ENCODE measurements around the gene MPRIP. TPM values are rescaled to one million over a fixed set of nuclear protein-coding genes. Genes with fewer than 3 reads are reported as not detected.

The MPRIP gene
- total RNA-seq, 4 donors from 2014 or later: 130 to 244 (median 155) TPM

- Histone ChIP-seq H3K27ac (peak overlapping the region; percentile 51 to 81 (median 78)), H3K9me3 (no peaks in the 10 kb centered on the region), H3K27me3 (no peaks in the 10 kb centered on the region), H3K4me3 (replicated peaks in 1 of 3) (no peak overlapping the region), H3K4me1 (peaks cover 40 to 55% of the 10 kb centered on the region in 2 donors), H3K36me3 (peaks cover 10 to 12% of the 10 kb centered on the region in 2 donors)
- peak; percentile 84 to 86 for DNase-seq
- 11 to 26% methylated on average over 3 of the region's 3 CpGs for WGBS, 2 donors
- intact Hi-C loops (cut with DNase I): no loop called here
- TF ChIP-seq, protein P1, sequence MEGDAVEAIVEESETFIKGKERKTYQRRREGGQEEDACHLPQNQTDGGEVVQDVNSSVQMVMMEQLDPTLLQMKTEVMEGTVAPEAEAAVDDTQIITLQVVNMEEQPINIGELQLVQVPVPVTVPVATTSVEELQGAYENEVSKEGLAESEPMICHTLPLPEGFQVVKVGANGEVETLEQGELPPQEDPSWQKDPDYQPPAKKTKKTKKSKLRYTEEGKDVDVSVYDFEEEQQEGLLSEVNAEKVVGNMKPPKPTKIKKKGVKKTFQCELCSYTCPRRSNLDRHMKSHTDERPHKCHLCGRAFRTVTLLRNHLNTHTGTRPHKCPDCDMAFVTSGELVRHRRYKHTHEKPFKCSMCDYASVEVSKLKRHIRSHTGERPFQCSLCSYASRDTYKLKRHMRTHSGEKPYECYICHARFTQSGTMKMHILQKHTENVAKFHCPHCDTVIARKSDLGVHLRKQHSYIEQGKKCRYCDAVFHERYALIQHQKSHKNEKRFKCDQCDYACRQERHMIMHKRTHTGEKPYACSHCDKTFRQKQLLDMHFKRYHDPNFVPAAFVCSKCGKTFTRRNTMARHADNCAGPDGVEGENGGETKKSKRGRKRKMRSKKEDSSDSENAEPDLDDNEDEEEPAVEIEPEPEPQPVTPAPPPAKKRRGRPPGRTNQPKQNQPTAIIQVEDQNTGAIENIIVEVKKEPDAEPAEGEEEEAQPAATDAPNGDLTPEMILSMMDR (IDR thresholded peaks at IDR 0.05): no peak
- TF ChIP-seq POLR2A (IDR thresholded peaks at IDR 0.05): no peak
These were observed 143.8 kb downstream of the MPRIP start for GRCh38 chr17:17186051-17186450.

DNA sequence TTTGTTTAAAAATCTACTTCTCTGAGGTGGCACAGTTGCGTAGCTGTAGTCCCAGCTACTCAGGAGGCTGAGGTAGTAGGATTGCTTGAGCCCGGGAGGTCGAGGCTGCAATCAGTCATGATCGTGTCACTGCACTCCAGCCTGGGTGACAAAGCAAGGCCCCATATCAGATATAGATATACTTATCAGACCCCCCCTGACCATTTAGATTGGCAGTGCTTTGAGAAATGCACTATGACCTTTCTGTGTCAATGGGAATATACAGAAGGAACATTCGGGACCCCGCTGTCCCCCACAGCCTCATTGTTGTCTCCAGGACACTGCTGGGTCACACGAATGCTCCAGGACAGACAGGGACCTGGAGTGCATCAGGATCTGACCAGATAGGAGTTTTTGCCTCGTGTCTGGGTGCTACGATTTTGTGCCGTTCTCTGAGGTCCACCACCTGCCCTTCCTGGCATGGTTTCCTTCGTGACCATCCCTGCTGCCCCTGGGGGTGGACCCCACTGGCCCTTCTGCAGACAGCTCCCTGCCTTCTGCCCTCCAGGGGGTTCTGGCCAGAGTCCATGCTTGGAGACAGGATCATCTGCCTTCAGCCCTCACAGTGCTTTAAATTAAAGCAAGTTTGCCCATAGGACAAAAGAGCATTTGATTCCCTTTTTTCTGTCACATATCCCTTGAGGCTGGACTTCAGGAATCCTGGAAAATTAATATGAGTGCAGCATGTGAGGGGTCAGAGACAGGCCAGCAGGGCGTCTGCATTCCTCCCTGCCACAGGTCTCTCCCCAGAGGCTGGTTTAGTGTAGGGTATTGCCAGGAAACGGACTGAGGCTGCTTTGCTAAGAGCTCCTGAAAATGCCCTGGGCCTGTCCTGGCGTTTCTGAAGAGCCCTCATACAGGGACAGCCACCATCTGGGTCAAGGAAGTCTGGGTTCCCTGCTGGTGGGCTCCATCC is 144.6 kb downstream of the MPRIP start:
- Histone ChIP-seq H3K36me3 (peaks cover 6 to 11% of the 10 kb centered on the region in 2 donors), H3K4me3 (replicated peaks in 1 of 3) (no peak overlapping the region), H3K4me1 (peaks cover 39 to 59% of the 10 kb centered on the region in 2 donors), H3K27me3 (no peaks in the 10 kb centered on the region), H3K27ac (peak overlapping the region; percentile 51 to 81 (median 78)), H3K9me3 (no peaks in the 10 kb centered on the region)
- TF ChIP-seq, protein P1 (IDR thresholded peaks at IDR 0.05): no peak
- no peak for TF ChIP-seq POLR2A (IDR thresholded peaks at IDR 0.05)
- peak in 1 of 2 donors; percentile 29 for DNase-seq
- WGBS, 2 donors: 48 to 51% methylated on average over 13 to 14 of the region's 14 CpGs
- intact Hi-C loops (cut with DNase I): no loop called here

- intact Hi-C loops (cut with DNase I): no loop called here
- Histone ChIP-seq H3K4me3 (replicated peaks in 1 of 3) (no peak overlapping the region), H3K4me1 (peaks cover 38 to 56% of the 10 kb centered on the region in 2 donors), H3K27me3 (no peaks in the 10 kb centered on the region), H3K27ac (no peak overlapping the region), H3K9me3 (no peaks in the 10 kb centered on the region), H3K36me3 (peaks cover under 1 to 5% of the 10 kb centered on the region in 2 donors)
- 92 to 93% methylated on average over 3 to 4 of the region's 4 CpGs for WGBS, 2 donors
- TF ChIP-seq, protein P1 (IDR thresholded peaks at IDR 0.05): no peak
- no peak for TF ChIP-seq POLR2A (IDR thresholded peaks at IDR 0.05)
- no peak for DNase-seq
These were observed 146.3 kb downstream of the MPRIP start for GRCh38 chr17:17188586-17188985.

- 71 to 73% methylated on average over 4 of the region's 4 CpGs for WGBS, 2 donors
These were observed 147.3 kb downstream of the MPRIP start for GRCh38 chr17:17189559-17189958.

More at GRCh38 chr17:17189559-17189958, 147.3 kb downstream of the MPRIP start:
- H3K27me3 ChIP-seq: no peaks in the 10 kb centered on the region
- intact Hi-C loops (cut with DNase I): no loop called here
- H3K27ac ChIP-seq: no peak overlapping the region
- H3K4me3 ChIP-seq (replicated peaks in 1 of 3): no peak overlapping the region
- peaks cover 0 to under 1% of the 10 kb centered on the region in 2 donors for H3K36me3 ChIP-seq
- no peak for DNase-seq
- TF ChIP-seq POLR2A (IDR thresholded peaks at IDR 0.05): no peak
- TF ChIP-seq, protein P1 (IDR thresholded peaks at IDR 0.05): no peak
- no peaks in the 10 kb centered on the region for H3K9me3 ChIP-seq
- H3K4me1 ChIP-seq: peaks cover 38 to 51% of the 10 kb centered on the region in 2 donors
